ENCODE results near the gene GUCY2D. TPM values are rescaled to one million over a fixed set of nuclear protein-coding genes. Genes with fewer than 3 reads are reported as not detected.
A peak's percentile ranks its signal among the peaks of the same experiment; 100 is the strongest.
"Not testable (repeated sequence)": the region's sequence is repeated elsewhere in the genome, so short reads cannot be mapped to it uniquely, and the experiment has no call there.

Gene GUCY2D
- polyA plus RNA-seq, 4 donors: 0.81 TPM; not detected in 3

DNA sequence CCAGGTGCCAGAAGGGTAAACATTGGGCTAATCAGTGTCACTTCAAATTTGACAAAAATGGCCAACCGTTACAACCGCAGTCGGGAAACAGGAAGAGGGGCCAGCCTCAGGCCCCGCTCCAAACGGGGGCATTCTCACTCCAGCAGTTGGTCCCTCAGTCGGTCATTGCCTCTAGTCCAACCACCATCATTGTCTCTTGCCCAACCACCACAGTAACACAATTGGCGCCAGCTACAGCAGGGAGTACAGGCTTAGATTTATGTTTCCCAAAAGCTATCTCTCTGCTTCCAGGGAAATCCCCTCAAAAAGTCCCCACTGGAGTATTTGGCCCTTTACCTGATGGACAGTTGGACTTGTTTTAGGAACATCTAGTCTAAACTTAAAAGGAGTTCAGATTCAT lies 56.7 kb downstream of the GUCY2D start:
- Histone ChIP-seq H3K4me1 (ENCODE audit: control insufficient read depth in 3 of 3, insufficient read depth in 2 of 3, low read depth in 1 of 3, low read length in 2 of 3) (peaks cover 0 to 26% (median 3%) of the 10 kb centered on the region in 3 donors), H3K4me3 (ENCODE audit: low read depth in 1 of 3, low read length in 3 of 3) (no peak overlapping the region), H3K27me3 (ENCODE audit: control insufficient read depth in 3 of 3, insufficient read depth in 3 of 3, low read length in 3 of 3) (peaks cover 0 to 18% (median 0%) of the 10 kb centered on the region in 3 donors), H3K9me3 (ENCODE audit: control insufficient read depth in 2 of 2, insufficient read depth in 1 of 2, low read depth in 1 of 2, low read length in 1 of 2) (no peaks in the 10 kb centered on the region), H3K36me3 (ENCODE audit: control insufficient read depth in 3 of 3, insufficient read depth in 2 of 3, low read depth in 1 of 3, low read length in 3 of 3) (no peaks in the 10 kb centered on the region), H3K27ac (ENCODE audit: low read depth in 1 of 3, low read length in 2 of 3) (no peak overlapping the region)
- DNase-seq (no peak), FAIRE-seq (no peak)
- 9 to 24% (median 15%) methylated on average over 7 of the region's 7 CpGs for WGBS, 3 donors

DNA sequence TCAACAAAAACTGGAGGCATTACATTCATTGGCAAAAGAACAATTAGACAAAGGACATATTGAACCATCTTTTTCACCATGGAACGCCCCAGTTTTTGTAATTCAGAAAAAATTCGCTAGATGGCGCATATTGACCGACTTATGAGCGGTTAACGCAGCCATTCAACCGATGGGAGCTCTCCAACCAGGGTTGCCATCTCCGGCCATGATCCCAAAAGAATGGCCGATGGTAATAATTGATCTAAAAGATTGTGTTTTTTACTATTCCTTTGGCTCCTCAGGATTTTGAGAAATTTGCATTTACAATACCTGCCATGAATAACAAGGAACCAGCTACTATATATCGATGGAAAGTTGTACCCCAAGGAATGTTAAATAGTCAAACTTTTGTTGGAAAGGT lies 57.9 kb downstream of the GUCY2D start:
- peaks cover 0 to 26% (median 3%) of the 10 kb centered on the region in 3 donors for H3K4me1 ChIP-seq (ENCODE audit: control insufficient read depth in 3 of 3, insufficient read depth in 2 of 3, low read depth in 1 of 3, low read length in 2 of 3)
- FAIRE-seq: peak; percentile 5
- H3K4me3 ChIP-seq (ENCODE audit: low read depth in 1 of 3, low read length in 3 of 3): no peak overlapping the region
- H3K9me3 ChIP-seq (ENCODE audit: control insufficient read depth in 2 of 2, insufficient read depth in 1 of 2, low read depth in 1 of 2, low read length in 1 of 2): no peaks in the 10 kb centered on the region
- 5 to 7% (median 7%) methylated on average over 10 of the region's 10 CpGs for WGBS, 3 donors
- peak; percentile 83 for DNase-seq
- H3K27me3 ChIP-seq (ENCODE audit: control insufficient read depth in 3 of 3, insufficient read depth in 3 of 3, low read length in 3 of 3): peaks cover 0 to 18% (median 5%) of the 10 kb centered on the region in 3 donors
- no peaks in the 10 kb centered on the region for H3K36me3 ChIP-seq (ENCODE audit: control insufficient read depth in 3 of 3, insufficient read depth in 2 of 3, low read depth in 1 of 3, low read length in 3 of 3)
- H3K27ac ChIP-seq (ENCODE audit: low read depth in 1 of 3, low read length in 2 of 3): no peak overlapping the region

DNA sequence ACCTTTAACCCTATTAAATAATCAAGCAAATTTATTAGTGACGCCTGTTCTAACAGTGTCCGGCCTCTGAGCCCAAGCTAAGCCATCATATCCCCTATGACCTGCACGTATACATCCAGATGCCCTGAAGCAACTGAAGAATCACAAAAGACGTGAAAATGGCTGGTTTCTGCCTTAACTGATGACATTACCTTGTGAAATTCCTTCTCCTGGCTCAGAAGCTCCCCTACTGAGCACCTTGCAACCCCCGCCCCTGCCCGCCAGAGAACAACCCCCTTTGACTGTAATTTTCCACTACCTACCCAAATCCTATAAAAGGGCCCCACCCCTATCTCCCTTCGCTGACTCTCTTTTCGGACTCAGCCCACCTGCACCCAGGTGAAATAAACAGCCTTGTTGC lies 59.4 kb downstream of the GUCY2D start:
- not testable (repeated sequence) for FAIRE-seq; H3K9me3 ChIP-seq (ENCODE audit: control insufficient read depth in 2 of 2, insufficient read depth in 1 of 2, low read depth in 1 of 2, low read length in 1 of 2); DNase-seq; H3K4me3 ChIP-seq (ENCODE audit: low read depth in 1 of 3, low read length in 3 of 3); H3K27ac ChIP-seq (ENCODE audit: low read depth in 1 of 3, low read length in 2 of 3); H3K36me3 ChIP-seq (ENCODE audit: control insufficient read depth in 3 of 3, insufficient read depth in 2 of 3, low read depth in 1 of 3, low read length in 3 of 3)
- H3K4me1 ChIP-seq (ENCODE audit: control insufficient read depth in 3 of 3, insufficient read depth in 2 of 3, low read depth in 1 of 3, low read length in 2 of 3): peaks cover 0 to 12% (median 1%) of the 10 kb centered on the region in 3 donors
- H3K27me3 ChIP-seq (ENCODE audit: control insufficient read depth in 3 of 3, insufficient read depth in 3 of 3, low read length in 3 of 3): peaks cover 0 to 18% (median 5%) of the 10 kb centered on the region in 3 donors
- 63 to 73% (median 66%) methylated on average over 8 of the region's 8 CpGs for whole genome bisulfite sequencing, 3 donors

DNA sequence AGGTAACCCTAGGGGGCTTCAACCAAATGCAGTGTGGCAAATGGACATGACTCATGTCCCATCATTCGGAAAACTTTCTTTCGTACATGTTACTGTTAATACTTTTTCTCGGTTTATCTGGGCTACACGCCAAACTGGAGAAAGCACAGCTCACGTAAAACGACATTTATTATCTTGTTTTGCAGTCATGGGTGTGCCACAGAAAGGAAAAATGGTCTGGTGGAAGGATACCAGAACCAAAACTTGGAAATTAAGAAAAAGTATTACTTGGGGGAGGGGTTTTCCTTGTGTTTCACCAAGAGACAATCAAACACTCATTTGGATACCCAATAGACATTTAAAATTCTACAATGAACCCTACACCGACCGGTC lies 60.0 kb downstream of the GUCY2D start:
- no peak overlapping the region for H3K27ac ChIP-seq (ENCODE audit: low read depth in 1 of 3, low read length in 2 of 3)
- peaks cover 0 to 6% (median 0%) of the 10 kb centered on the region in 3 donors for H3K4me1 ChIP-seq (ENCODE audit: control insufficient read depth in 3 of 3, insufficient read depth in 2 of 3, low read depth in 1 of 3, low read length in 2 of 3)
- DNase-seq (no peak), FAIRE-seq (no peak)
- H3K4me3 ChIP-seq (ENCODE audit: low read depth in 1 of 3, low read length in 3 of 3): no peak overlapping the region
- peaks cover 0 to 18% (median 5%) of the 10 kb centered on the region in 3 donors for H3K27me3 ChIP-seq (ENCODE audit: control insufficient read depth in 3 of 3, insufficient read depth in 3 of 3, low read length in 3 of 3)
- no peaks in the 10 kb centered on the region for H3K36me3 ChIP-seq (ENCODE audit: control insufficient read depth in 3 of 3, insufficient read depth in 2 of 3, low read depth in 1 of 3, low read length in 3 of 3)
- H3K9me3 ChIP-seq (ENCODE audit: control insufficient read depth in 2 of 2, insufficient read depth in 1 of 2, low read depth in 1 of 2, low read length in 1 of 2): no peaks in the 10 kb centered on the region
- WGBS, 3 donors: 31 to 43% (median 35%) methylated on average over 8 of the region's 8 CpGs

DNA sequence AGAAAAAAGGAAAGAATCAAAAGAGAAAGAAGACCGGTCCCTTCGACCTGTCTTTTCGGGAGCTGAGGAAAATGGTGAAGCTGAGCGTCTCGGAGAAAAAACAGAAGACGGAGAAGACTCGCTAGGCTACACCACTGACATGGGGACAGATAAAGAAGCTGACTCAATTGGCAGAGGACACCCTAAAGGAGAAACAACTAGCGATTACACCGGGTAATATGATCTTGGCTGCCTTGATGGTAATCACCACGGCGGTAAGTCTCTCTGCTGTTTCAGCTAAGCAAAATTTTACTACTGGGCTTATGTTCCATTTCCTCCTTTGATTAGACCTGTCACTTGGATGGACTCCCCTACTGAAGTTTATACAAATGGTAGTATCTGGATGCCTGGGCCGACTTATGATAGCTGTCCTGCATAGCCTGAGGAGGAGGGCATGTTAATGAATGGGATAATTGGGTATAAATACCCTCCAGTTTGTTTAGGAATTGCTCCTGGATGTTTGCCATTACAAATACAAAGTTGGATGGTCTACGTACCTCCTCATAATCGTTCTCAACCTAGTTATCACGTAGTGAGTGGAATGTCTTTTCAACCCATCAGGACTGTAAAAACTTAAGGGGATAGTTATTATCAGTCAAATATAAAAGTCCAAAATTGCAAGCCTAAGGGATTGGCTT lies 60.5 kb downstream of the GUCY2D start:
- Histone ChIP-seq H3K36me3 (ENCODE audit: control insufficient read depth in 3 of 3, insufficient read depth in 2 of 3, low read depth in 1 of 3, low read length in 3 of 3) (no peaks in the 10 kb centered on the region), H3K27me3 (ENCODE audit: control insufficient read depth in 3 of 3, insufficient read depth in 3 of 3, low read length in 3 of 3) (peaks cover 0 to 18% (median 5%) of the 10 kb centered on the region in 3 donors), H3K27ac (ENCODE audit: low read depth in 1 of 3, low read length in 2 of 3) (no peak overlapping the region), H3K9me3 (ENCODE audit: control insufficient read depth in 2 of 2, insufficient read depth in 1 of 2, low read depth in 1 of 2, low read length in 1 of 2) (no peaks in the 10 kb centered on the region), H3K4me3 (ENCODE audit: low read depth in 1 of 3, low read length in 3 of 3) (no peak overlapping the region), H3K4me1 (ENCODE audit: control insufficient read depth in 3 of 3, insufficient read depth in 2 of 3, low read depth in 1 of 3, low read length in 2 of 3) (peaks cover 0 to 5% (median 0%) of the 10 kb centered on the region in 3 donors)
- no peak for FAIRE-seq
- no peak for DNase-seq
- WGBS, 3 donors: 32 to 43% (median 42%) methylated on average over 15 of the region's 15 CpGs

DNA sequence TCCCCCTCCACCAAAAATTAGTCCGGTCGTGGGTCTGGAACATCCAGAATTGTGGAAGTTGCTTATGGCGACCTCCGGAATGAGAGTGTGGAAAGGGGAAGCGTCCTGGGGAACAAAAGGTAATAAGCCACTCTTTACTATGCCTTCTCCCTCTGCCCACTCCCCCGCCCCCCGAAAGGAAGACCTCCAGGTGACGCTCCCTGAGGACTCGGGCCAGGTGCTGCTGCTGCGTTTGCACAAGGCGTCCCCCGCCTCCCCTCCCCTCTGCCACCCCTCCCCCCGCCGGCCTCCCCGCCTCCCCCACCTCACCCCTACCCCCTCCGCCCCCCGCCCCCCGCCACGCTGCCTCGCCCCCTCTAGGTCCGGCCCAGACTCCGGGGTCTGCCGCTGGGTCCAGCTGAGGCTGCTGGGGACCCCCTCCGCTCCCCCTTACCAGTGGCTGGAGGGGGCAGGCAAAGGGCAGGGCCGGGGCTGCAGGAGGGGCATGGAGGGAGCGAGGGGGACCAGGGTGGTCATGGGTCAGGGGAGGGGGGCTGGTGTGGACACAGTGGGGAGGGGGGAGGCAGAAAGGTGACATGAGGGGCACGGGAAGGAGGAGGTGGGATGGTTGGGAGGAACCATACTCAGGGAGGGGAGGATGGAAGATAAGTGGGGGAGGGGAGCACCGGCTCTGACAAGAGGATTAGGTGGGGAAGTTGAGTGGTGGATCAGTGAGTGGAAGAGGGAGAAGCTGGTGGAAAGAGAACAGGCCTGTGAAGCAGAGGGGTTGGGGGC lies 61.5 kb downstream of the GUCY2D start:
- H3K27me3 ChIP-seq (ENCODE audit: control insufficient read depth in 3 of 3, insufficient read depth in 3 of 3, low read length in 3 of 3): peaks cover 0 to 22% (median 5%) of the 10 kb centered on the region in 3 donors
- WGBS, 3 donors: 30 to 45% (median 43%) methylated on average over 16 to 25 of the region's 28 CpGs
- no peak for FAIRE-seq
- H3K4me3 ChIP-seq (ENCODE audit: low read depth in 1 of 3, low read length in 3 of 3): no peak overlapping the region
- no peak for DNase-seq
- peaks cover under 1 to 10% (median under 1%) of the 10 kb centered on the region in 3 donors for H3K4me1 ChIP-seq (ENCODE audit: control insufficient read depth in 3 of 3, insufficient read depth in 2 of 3, low read depth in 1 of 3, low read length in 2 of 3)
- no peaks in the 10 kb centered on the region for H3K36me3 ChIP-seq (ENCODE audit: control insufficient read depth in 3 of 3, insufficient read depth in 2 of 3, low read depth in 1 of 3, low read length in 3 of 3)
- no peak overlapping the region for H3K27ac ChIP-seq (ENCODE audit: low read depth in 1 of 3, low read length in 2 of 3)
- H3K9me3 ChIP-seq (ENCODE audit: control insufficient read depth in 2 of 2, insufficient read depth in 1 of 2, low read depth in 1 of 2, low read length in 1 of 2): no peaks in the 10 kb centered on the region

DNA sequence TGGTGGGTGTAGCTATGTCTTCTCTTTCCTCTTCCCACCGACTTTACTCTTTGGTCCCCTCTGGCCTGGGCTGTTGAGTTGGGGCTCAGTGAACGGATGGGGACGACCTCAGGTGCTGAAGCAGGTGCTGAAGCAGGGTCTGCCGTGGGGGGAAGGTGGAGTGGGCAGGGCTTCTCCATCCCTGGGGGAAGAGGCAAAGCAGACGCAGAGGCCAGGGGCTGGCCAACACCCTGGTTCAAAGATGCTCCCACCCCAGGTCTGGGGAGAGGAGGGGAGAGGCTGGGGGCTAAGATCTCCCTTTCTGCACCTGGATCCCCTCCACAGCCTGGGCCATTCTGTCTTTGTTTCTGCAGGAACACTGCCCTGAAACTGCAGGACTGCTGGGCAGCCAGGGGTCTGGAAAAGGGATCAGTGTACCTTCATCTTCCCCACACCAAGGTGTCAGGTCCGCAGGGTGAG lies 62.2 kb downstream of the GUCY2D start:
- peaks cover 4 to 12% (median 6%) of the 10 kb centered on the region in 3 donors for H3K4me1 ChIP-seq (ENCODE audit: control insufficient read depth in 3 of 3, insufficient read depth in 2 of 3, low read depth in 1 of 3, low read length in 2 of 3)
- no peak overlapping the region for H3K4me3 ChIP-seq (ENCODE audit: low read depth in 1 of 3, low read length in 3 of 3)
- no peaks in the 10 kb centered on the region for H3K9me3 ChIP-seq (ENCODE audit: control insufficient read depth in 2 of 2, insufficient read depth in 1 of 2, low read depth in 1 of 2, low read length in 1 of 2)
- H3K27ac ChIP-seq (ENCODE audit: low read depth in 1 of 3, low read length in 2 of 3): no peak overlapping the region
- no peaks in the 10 kb centered on the region for H3K36me3 ChIP-seq (ENCODE audit: control insufficient read depth in 3 of 3, insufficient read depth in 2 of 3, low read depth in 1 of 3, low read length in 3 of 3)
- WGBS, 3 donors: 50 to 56% (median 52%) methylated on average over 4 to 6 of the region's 6 CpGs
- H3K27me3 ChIP-seq (ENCODE audit: control insufficient read depth in 3 of 3, insufficient read depth in 3 of 3, low read length in 3 of 3): peaks cover 0 to 22% (median 5%) of the 10 kb centered on the region in 3 donors
- DNase-seq (no peak), FAIRE-seq (no peak)

DNA sequence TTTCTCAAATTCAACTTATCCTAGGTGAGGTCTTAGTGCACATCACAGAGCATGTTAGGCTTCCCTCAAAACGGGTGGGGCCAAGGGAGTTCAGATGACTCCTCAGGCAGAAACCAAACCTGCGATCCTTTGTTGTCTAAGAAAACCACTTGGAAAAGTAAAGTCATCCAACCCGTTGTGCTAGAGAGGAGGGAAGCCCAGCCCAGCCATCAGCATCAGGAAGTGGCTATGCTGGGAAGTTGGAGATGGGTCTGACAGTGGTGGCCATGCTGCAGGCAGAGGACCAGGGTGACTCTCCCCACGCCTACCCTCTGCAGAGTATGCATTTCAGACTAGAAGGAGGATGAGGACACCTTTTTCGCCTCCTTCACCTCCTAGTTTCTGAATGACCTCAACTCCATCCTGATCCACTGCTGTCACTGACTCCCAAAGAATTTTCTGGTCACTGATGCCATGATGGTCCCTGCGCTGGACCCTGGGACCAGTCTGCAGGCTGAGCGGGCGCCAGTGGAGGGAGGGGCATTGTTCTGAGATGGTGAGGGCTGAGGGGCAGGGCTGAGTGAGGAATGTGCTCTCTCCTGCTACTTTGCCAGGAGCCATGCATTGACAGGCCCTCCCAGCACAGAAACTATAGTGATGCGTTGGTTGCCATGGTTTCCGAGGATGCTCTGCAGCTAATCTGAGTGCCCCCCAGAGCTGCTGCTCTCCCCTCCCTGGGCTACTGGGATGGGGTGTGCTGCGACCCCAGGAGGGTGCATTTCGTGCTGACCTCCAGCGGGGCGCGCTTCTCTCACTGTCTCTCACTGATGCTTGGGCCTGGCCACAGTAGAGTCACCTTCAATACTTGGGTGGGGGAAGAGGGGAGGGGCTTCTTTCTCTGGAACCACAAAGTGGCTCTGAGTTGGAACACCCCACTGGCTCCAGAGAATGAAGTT lies 64.7 kb downstream of the GUCY2D start:
- Histone ChIP-seq H3K36me3 (ENCODE audit: control insufficient read depth in 3 of 3, insufficient read depth in 2 of 3, low read depth in 1 of 3, low read length in 3 of 3) (no peaks in the 10 kb centered on the region), H3K27me3 (ENCODE audit: control insufficient read depth in 3 of 3, insufficient read depth in 3 of 3, low read length in 3 of 3) (peaks cover 0 to 41% (median 11%) of the 10 kb centered on the region in 3 donors), H3K27ac (ENCODE audit: low read depth in 1 of 3, low read length in 2 of 3) (no peak overlapping the region), H3K4me1 (ENCODE audit: control insufficient read depth in 3 of 3, insufficient read depth in 2 of 3, low read depth in 1 of 3, low read length in 2 of 3) (peaks cover 4 to 14% (median 8%) of the 10 kb centered on the region in 3 donors), H3K9me3 (ENCODE audit: control insufficient read depth in 2 of 2, insufficient read depth in 1 of 2, low read depth in 1 of 2, low read length in 1 of 2) (no peaks in the 10 kb centered on the region), H3K4me3 (ENCODE audit: low read depth in 1 of 3, low read length in 3 of 3) (no peak overlapping the region)
- FAIRE-seq: no peak
- DNase-seq: no peak
- 65 to 75% (median 72%) methylated on average over 14 to 15 of the region's 15 CpGs for WGBS, 3 donors
